Measurements from ENCODE around the gene PADI1.

Gene PADI1

DNA sequence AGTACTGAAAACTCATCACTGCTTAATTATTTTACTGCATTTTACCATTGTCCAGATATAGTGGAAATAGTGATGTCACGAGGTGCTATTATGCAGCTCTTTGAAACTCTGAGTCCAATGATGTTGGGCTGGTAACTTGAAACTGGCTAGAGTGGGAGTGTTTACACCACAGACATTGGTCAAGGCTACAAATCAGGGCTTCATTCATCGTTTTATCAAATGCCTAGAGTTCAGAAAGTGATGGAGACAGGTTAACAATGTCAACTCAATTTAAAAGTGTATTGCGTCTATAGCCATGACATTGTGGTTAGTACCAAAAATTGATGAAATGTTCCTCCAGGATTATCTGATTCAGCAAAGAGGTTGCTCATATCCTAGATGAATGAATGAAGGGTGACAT lies 12.7 kb downstream of the PADI1 start:
- TF ChIP-seq HDGF (IDR thresholded peaks at IDR 0.05; ENCODE audit: borderline replicate concordance), result no peak
- ChIA-PET CTCF (no interaction called here), POLR2A (no interaction called here)
- no peak for DNase-seq (ENCODE audit: extremely low spot score)

DNA sequence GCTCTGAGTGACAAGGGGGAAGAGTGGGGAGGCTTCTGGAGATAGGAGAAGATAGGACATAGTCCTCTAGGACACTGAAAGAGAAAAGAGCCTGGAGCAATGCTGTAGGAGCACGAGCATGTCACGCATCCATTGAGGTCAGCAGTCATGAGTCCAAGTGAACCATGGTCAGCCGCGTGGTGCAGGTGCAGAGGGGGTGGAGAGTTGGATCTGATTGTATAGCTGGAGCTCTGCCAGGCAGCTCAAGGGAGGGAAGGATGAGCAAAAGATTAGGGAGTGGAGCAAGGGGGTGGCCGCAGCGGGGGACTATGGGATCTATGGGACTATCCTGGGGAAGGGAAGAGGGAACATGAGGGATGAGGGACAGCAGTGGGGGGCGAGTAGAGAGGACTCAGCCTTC lies 14.0 kb downstream of the PADI1 start:
- CTCF ChIA-PET, result no interaction called here
- POLR2A ChIA-PET, result no interaction called here
- no peak for TF ChIP-seq SUZ12 (IDR thresholded peaks at IDR 0.05)
- no peak for TF ChIP-seq FOXA1 (IDR thresholded peaks at IDR 0.05)
- no peak for TF ChIP-seq L3MBTL2 (conservative IDR thresholded peaks at IDR 0.05)
- TF ChIP-seq NFRKB (IDR thresholded peaks at IDR 0.05), result no peak
- DNase-seq (ENCODE audit: extremely low spot score), result no peak

DNA sequence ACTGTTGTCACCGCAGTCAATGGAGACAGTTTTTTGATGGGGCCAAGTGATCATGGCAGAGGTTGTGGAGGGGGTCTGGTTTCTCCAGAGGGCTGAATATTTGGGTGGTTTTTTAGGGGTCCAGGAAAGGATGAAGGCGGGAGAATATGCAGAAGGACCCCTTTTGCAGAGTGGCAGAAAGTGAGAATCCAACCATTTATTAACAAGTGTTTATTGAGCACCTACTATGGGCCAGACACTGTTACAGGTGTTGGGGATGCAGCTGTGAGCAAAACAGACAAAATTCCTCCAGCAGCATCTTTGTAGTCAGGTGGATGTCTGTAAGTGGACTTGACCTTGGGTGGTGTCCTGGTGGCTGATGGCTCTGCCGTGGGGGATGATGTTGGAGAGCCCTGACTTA lies 15.4 kb downstream of the PADI1 start:
- CTCF ChIA-PET, result no interaction called here
- POLR2A ChIA-PET, result no interaction called here
- TF ChIP-seq BHLHE40 (IDR thresholded peaks at IDR 0.05; ENCODE audit: borderline replicate concordance), result no peak
- TF ChIP-seq LEF1 (IDR thresholded peaks at IDR 0.05; ENCODE audit: borderline replicate concordance), result no peak
- TF ChIP-seq FOXK2 (IDR thresholded peaks at IDR 0.05), result no peak
- TF ChIP-seq SUZ12 (IDR thresholded peaks at IDR 0.05), result no peak
- TF ChIP-seq ARNT (IDR thresholded peaks at IDR 0.05), result no peak
- no peak for TF ChIP-seq CTBP1 (IDR thresholded peaks at IDR 0.05; ENCODE audit: borderline replicate concordance)
- TF ChIP-seq FOXA1 (IDR thresholded peaks at IDR 0.05), result no peak
- no peak for TF ChIP-seq HDGF (IDR thresholded peaks at IDR 0.05; ENCODE audit: borderline replicate concordance)
- TF ChIP-seq, protein P1, sequence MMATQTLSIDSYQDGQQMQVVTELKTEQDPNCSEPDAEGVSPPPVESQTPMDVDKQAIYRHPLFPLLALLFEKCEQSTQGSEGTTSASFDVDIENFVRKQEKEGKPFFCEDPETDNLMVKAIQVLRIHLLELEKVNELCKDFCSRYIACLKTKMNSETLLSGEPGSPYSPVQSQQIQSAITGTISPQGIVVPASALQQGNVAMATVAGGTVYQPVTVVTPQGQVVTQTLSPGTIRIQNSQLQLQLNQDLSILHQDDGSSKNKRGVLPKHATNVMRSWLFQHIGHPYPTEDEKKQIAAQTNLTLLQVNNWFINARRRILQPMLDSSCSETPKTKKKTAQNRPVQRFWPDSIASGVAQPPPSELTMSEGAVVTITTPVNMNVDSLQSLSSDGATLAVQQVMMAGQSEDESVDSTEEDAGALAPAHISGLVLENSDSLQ (IDR thresholded peaks at IDR 0.05), result no peak
- no peak for TF ChIP-seq NFRKB (IDR thresholded peaks at IDR 0.05)
- no peak for TF ChIP-seq FOXM1 (IDR thresholded peaks at IDR 0.05; ENCODE audit: borderline replicate concordance)
- no peak for DNase-seq (ENCODE audit: extremely low spot score)

DNA sequence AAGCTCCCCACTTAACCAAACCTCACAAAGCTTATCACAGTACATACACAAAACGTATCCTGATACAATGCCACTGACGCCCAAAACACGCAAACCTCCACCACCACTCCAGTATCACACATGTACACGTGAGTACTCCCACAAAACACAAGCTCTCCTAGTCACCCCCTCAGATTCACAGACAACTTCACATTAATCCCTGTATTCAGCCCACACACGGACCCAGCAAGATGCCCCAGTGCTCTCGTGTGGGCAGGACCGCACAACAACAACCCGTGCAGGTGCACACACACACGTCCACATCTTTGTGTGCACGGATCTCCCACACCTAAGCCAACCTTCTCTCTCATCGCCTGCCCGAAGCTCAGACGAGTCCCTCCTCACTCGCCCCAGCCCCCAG lies 17.6 kb downstream of the PADI1 start:
- POLR2A ChIA-PET, result no interaction called here
- CTCF ChIA-PET, result no interaction called here
- DNase-seq (ENCODE audit: extremely low spot score), result no peak
- TF ChIP-seq TARDBP (IDR thresholded peaks at IDR 0.05) (no peak), ELF4 (IDR thresholded peaks at IDR 0.05) (no peak), SUZ12 (IDR thresholded peaks at IDR 0.05) (no peak), HDGF (IDR thresholded peaks at IDR 0.05; ENCODE audit: borderline replicate concordance) (no peak), FOXM1 (IDR thresholded peaks at IDR 0.05; ENCODE audit: borderline replicate concordance) (no peak), ARNT (IDR thresholded peaks at IDR 0.05) (no peak), FOXA1 (IDR thresholded peaks at IDR 0.05) (no peak), ZNF384 (IDR thresholded peaks at IDR 0.05) (no peak), LEF1 (IDR thresholded peaks at IDR 0.05; ENCODE audit: borderline replicate concordance) (no peak), L3MBTL2 (conservative IDR thresholded peaks at IDR 0.05) (no peak), FOXK2 (IDR thresholded peaks at IDR 0.05) (no peak), CTBP1 (IDR thresholded peaks at IDR 0.05; ENCODE audit: borderline replicate concordance) (no peak), NFRKB (IDR thresholded peaks at IDR 0.05) (no peak)
- TF ChIP-seq, protein P1 (IDR thresholded peaks at IDR 0.05), result no peak

DNA sequence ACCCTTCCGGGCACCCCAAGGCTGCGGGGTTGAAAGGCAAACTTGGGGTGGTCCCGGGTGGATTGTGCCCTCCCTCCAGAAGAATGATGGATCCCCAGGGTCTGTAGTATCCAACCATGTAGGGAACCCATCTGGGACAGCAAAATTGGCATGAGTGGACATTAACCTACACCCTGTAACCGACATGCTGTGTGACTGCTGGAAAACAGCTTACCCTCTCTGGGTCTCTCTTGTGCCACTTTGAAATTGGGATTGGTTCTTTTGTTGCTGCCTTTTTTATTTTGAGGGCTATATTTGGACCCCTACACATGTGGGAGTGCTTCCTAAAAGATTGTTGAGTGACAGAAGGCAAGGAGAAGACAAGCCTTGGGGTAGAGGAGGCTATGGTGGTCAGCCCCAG lies 19.5 kb downstream of the PADI1 start:
- CTCF ChIA-PET, result no interaction called here
- no peak for DNase-seq (ENCODE audit: extremely low spot score)
- POLR2A ChIA-PET, result no interaction called here
- TF ChIP-seq FOXK2 (IDR thresholded peaks at IDR 0.05), result no peak
- no peak for TF ChIP-seq BHLHE40 (IDR thresholded peaks at IDR 0.05; ENCODE audit: borderline replicate concordance)
- TF ChIP-seq, protein P1 (IDR thresholded peaks at IDR 0.05), result no peak
- TF ChIP-seq TARDBP (IDR thresholded peaks at IDR 0.05), result no peak

DNA sequence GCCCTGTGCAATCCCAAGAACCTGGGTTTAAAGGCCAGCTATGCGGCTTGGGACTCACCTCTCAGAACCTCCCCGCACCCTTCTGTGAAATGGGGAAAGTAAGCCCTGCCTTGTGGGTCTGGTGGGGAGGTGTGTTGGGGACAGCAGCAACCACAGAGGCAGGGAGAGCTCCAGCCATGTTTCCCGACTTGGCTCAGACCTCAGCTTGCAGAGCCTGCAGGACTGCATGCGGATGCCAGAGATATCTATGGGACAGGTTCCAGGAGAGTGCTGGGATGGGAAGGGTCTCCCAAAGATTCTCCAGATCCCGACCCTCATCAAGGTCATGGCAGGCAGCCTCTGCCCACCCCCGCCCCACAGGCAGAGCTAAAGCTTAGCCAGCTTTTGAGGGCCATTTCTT lies 20.2 kb downstream of the PADI1 start:
- ChIA-PET POLR2A (no interaction called here), CTCF (no interaction called here)
- no peak for DNase-seq (ENCODE audit: extremely low spot score)
- TF ChIP-seq FOXA1 (IDR thresholded peaks at IDR 0.05) (no peak), L3MBTL2 (conservative IDR thresholded peaks at IDR 0.05) (no peak), ELF4 (IDR thresholded peaks at IDR 0.05) (no peak), LEF1 (IDR thresholded peaks at IDR 0.05; ENCODE audit: borderline replicate concordance) (no peak), SP1 (IDR thresholded peaks at IDR 0.05) (no peak), FOXK2 (IDR thresholded peaks at IDR 0.05) (no peak), SUZ12 (IDR thresholded peaks at IDR 0.05) (no peak), TARDBP (IDR thresholded peaks at IDR 0.05) (no peak), ZNF384 (IDR thresholded peaks at IDR 0.05) (no peak), FOXM1 (IDR thresholded peaks at IDR 0.05; ENCODE audit: borderline replicate concordance) (no peak), HDGF (IDR thresholded peaks at IDR 0.05; ENCODE audit: borderline replicate concordance) (no peak), CTBP1 (IDR thresholded peaks at IDR 0.05; ENCODE audit: borderline replicate concordance) (no peak), BHLHE40 (IDR thresholded peaks at IDR 0.05; ENCODE audit: borderline replicate concordance) (no peak), NFRKB (IDR thresholded peaks at IDR 0.05) (no peak)
- TF ChIP-seq, protein P1 (IDR thresholded peaks at IDR 0.05), result no peak
